Neural crest cell (in vitro differentiated cells): ENCODE measurements around the gene ETV6. TPM values are rescaled to one million over a fixed set of nuclear protein-coding genes. Genes with fewer than 3 reads are reported as not detected.
A peak's percentile ranks its signal among the peaks of the same experiment; 100 is the strongest.

Experiments
- DNase-seq: peaks from one replicate; pipeline ENCODE4 v3.0.0; 2021; ENCODE audit warnings: low read depth, mixed read lengths, low spot score
- H3K27ac Mint-ChIP-seq: one replicate; pipeline ENCODE4 v1.8.0; 2021; ENCODE audit warnings: mild to moderate bottlenecking, mixed read lengths; ENCODE audit not compliant: unreplicated experiment
- H3K27me3 Mint-ChIP-seq: 2 replicates; pipeline ENCODE4 v1.8.0; 2021; ENCODE audit warnings: low read depth, mild to moderate bottlenecking, mixed read lengths
- H3K36me3 Mint-ChIP-seq: 2 replicates; pipeline ENCODE4 v1.8.0; 2021; ENCODE audit warnings: low read depth, mild to moderate bottlenecking, mixed read lengths
- H3K4me1 Mint-ChIP-seq: 2 replicates; pipeline ENCODE4 v1.8.0; 2021; ENCODE audit warnings: mixed read lengths
- H3K4me3 Mint-ChIP-seq: one replicate; pipeline ENCODE4 v1.8.0; 2021; ENCODE audit warnings: mild to moderate bottlenecking, mixed read lengths
- H3K9me3 Mint-ChIP-seq: 2 replicates; pipeline ENCODE4 v1.8.0; 2021; ENCODE audit warnings: mixed read lengths
- CTCF ChIP-seq: fragments of 200-600 bp; sonication (generic); conservative IDR thresholded peaks from 2 replicates; pipeline ENCODE4 v1.5.0; 2021; ENCODE audit warnings: antibody characterized with exemption, mild to moderate bottlenecking
- total RNA-seq: library from RNA; stranded (reverse); gene quantifications from 2 replicates; pipeline ENCODE4 v1.2.1, GENCODE V29; 2021

ETV6 gene
- total RNA-seq, 1 donor from 2014 or later: 18.7 TPM

- H3K4me3 Mint-ChIP-seq: peak overlapping the region; percentile 94
- no peak for DNase-seq
- no peaks in the 10 kb centered on the region for H3K9me3 Mint-ChIP-seq
- H3K27ac Mint-ChIP-seq: no peak overlapping the region
- peaks cover 43% of the 10 kb centered on the region for H3K4me1 Mint-ChIP-seq
- H3K36me3 Mint-ChIP-seq: no peaks in the 10 kb centered on the region
- no peaks in the 10 kb centered on the region for H3K27me3 Mint-ChIP-seq
- no peak for TF ChIP-seq CTCF
Measured at GRCh38 chr12:11651785-11652184, 2.3 kb downstream of the ETV6 start.

GRCh38 chr12:11652351-11653040 is 3.0 kb downstream of the ETV6 start:
- Mint-ChIP-seq H3K4me1 (peaks cover 50% of the 10 kb centered on the region), H3K27ac (peak overlapping the region; percentile 95), H3K4me3 (peak overlapping the region; percentile 94), H3K9me3 (no peaks in the 10 kb centered on the region), H3K27me3 (no peaks in the 10 kb centered on the region), H3K36me3 (no peaks in the 10 kb centered on the region)
- no peak for TF ChIP-seq CTCF
- DNase-seq: no peak

GRCh38 chr12:11653215-11653753 is 3.8 kb downstream of the ETV6 start:
- DNase-seq: no peak
- Mint-ChIP-seq H3K9me3 (no peaks in the 10 kb centered on the region), H3K27ac (peak overlapping the region; percentile 95), H3K4me3 (peak overlapping the region; percentile 94), H3K36me3 (no peaks in the 10 kb centered on the region), H3K4me1 (peaks cover 53% of the 10 kb centered on the region), H3K27me3 (no peaks in the 10 kb centered on the region)
- TF ChIP-seq CTCF: no peak

GRCh38 chr12:11654338-11654737 is 4.9 kb downstream of the ETV6 start:
- Mint-ChIP-seq H3K4me3 (peak overlapping the region; percentile 45), H3K27ac (no peak overlapping the region), H3K4me1 (peaks cover 64% of the 10 kb centered on the region), H3K9me3 (no peaks in the 10 kb centered on the region), H3K27me3 (no peaks in the 10 kb centered on the region), H3K36me3 (no peaks in the 10 kb centered on the region)
- no peak for TF ChIP-seq CTCF
- DNase-seq: no peak

GRCh38 chr12:11654802-11655201 is 5.3 kb downstream of the ETV6 start:
- peaks cover 69% of the 10 kb centered on the region for H3K4me1 Mint-ChIP-seq
- DNase-seq: no peak
- no peaks in the 10 kb centered on the region for H3K27me3 Mint-ChIP-seq
- H3K36me3 Mint-ChIP-seq: no peaks in the 10 kb centered on the region
- TF ChIP-seq CTCF: no peak
- H3K27ac Mint-ChIP-seq: no peak overlapping the region
- H3K9me3 Mint-ChIP-seq: no peaks in the 10 kb centered on the region
- H3K4me3 Mint-ChIP-seq: no peak overlapping the region
